ENCODE measurements around the gene FKBP5. TPM values are rescaled to one million over a fixed set of nuclear protein-coding genes. Genes with fewer than 3 reads are reported as not detected.
A peak's percentile ranks its signal among the peaks of the same experiment; 100 is the strongest.

The FKBP5 gene
- total RNA-seq, 1 donor from 2014 or later, result 112 TPM

GRCh38 chr6:35686436-35686835, 2.3 kb downstream of the FKBP5 start:
- H3K9me3 ChIP-seq, result no peaks in the 10 kb centered on the region
- intact Hi-C loops (cut with DNase I), result loop anchor here (5.0 kb wide), 3 partner anchors 84 to 511 kb away; partner anchors contain the start of gene BRPF3
- no peak for TF ChIP-seq CTCF (IDR thresholded peaks at IDR 0.05)
- H3K4me3 ChIP-seq, result peak overlapping the region; percentile 98 to 99
- no peaks in the 10 kb centered on the region for H3K27me3 ChIP-seq
- H3K4me1 ChIP-seq, result peaks cover 6 to 12% of the 10 kb centered on the region in 2 donors
- peaks cover 12 to 21% of the 10 kb centered on the region in 2 donors for H3K36me3 ChIP-seq
- H3K27ac ChIP-seq, result peak overlapping the region; percentile 96 to 98
- DNase-seq (ENCODE audit: low spot score in 2 of 2), result no peak

GRCh38 chr6:35683267-35683666, 5.4 kb downstream of the FKBP5 start:
- no peak overlapping the region for H3K27ac ChIP-seq
- peaks cover 0 to 9% of the 10 kb centered on the region in 2 donors for H3K4me1 ChIP-seq
- TF ChIP-seq CTCF (IDR thresholded peaks at IDR 0.05), result no peak
- DNase-seq (ENCODE audit: low spot score in 2 of 2), result no peak
- intact Hi-C loops (cut with DNase I), result no loop called here
- peak overlapping the region in 1 of 2 donors; percentile 36 for H3K4me3 ChIP-seq
- H3K27me3 ChIP-seq, result no peaks in the 10 kb centered on the region
- no peaks in the 10 kb centered on the region for H3K9me3 ChIP-seq
- H3K36me3 ChIP-seq, result peaks cover 26 to 49% of the 10 kb centered on the region in 2 donors

GRCh38 chr6:35681298-35681697, 7.4 kb downstream of the FKBP5 start:
- no peak for TF ChIP-seq CTCF (IDR thresholded peaks at IDR 0.05)
- H3K4me3 ChIP-seq, result peak overlapping the region in 1 of 2 donors; percentile 25
- peaks cover 29 to 60% of the 10 kb centered on the region in 2 donors for H3K36me3 ChIP-seq
- H3K9me3 ChIP-seq, result no peaks in the 10 kb centered on the region
- H3K27ac ChIP-seq, result no peak overlapping the region
- no peak for DNase-seq (ENCODE audit: low spot score in 2 of 2)
- H3K4me1 ChIP-seq, result peaks cover 6 to 19% of the 10 kb centered on the region in 2 donors
- H3K27me3 ChIP-seq, result no peaks in the 10 kb centered on the region
- intact Hi-C loops (cut with DNase I), result no loop called here

DNA sequence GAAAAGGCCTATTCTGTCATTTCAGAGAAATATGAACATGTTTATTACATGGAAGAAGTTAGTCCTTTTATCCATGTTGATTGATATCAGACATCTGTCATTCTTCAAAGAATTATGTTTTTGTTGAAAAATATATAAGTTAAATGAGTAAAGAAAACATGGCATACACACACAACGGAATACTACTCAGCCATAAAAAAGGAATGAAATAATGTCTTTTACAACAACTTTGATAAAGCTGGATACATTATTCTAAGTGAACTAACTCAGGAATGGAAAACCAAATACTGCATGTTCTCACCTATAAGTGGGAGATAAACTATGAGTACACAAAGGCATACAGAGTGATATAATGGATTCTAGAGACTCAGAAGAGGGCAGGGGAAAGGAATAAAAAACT, 9.3 kb downstream of the FKBP5 start:
- H3K9me3 ChIP-seq, result no peaks in the 10 kb centered on the region
- no peak for DNase-seq (ENCODE audit: low spot score in 2 of 2)
- no peak overlapping the region for H3K27ac ChIP-seq
- intact Hi-C loops (cut with DNase I), result no loop called here
- no peaks in the 10 kb centered on the region for H3K27me3 ChIP-seq
- no peak for TF ChIP-seq CTCF (IDR thresholded peaks at IDR 0.05)
- H3K36me3 ChIP-seq, result peaks cover 29 to 56% of the 10 kb centered on the region in 2 donors
- no peak overlapping the region for H3K4me3 ChIP-seq
- H3K4me1 ChIP-seq, result peaks cover 6 to 19% of the 10 kb centered on the region in 2 donors

DNA sequence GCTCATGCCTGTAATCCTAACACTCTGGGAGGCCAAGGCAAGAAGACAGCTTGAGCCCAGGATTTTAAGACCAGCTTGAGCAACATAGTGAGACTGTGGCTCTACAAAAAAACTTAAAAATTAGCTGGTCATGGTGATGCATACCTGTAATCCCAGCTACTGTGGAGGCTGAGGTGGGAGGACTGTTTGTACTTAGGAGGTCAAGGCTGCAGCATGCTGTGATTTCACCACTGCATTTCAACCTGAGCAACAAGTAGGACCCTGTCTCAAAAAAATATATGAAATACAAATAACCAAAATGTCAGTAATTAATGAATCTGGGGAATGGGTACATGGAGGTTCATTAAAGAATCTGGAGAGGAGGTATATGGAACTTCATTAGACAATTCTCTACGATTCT, 9.9 kb downstream of the FKBP5 start:
- Histone ChIP-seq H3K4me1 (peaks cover 6 to 17% of the 10 kb centered on the region in 2 donors), H3K27ac (no peak overlapping the region), H3K27me3 (no peaks in the 10 kb centered on the region), H3K36me3 (peaks cover 23 to 50% of the 10 kb centered on the region in 2 donors), H3K9me3 (no peaks in the 10 kb centered on the region), H3K4me3 (no peak overlapping the region)
- intact Hi-C loops (cut with DNase I), result no loop called here
- TF ChIP-seq CTCF (IDR thresholded peaks at IDR 0.05), result no peak
- no peak for DNase-seq (ENCODE audit: low spot score in 2 of 2)
